GM18873 (cell line): ENCODE results near the gene FOLR2.

ENCODE experiments used
- ATAC-seq: cut with Tn5 transposase; IDR thresholded peaks from one replicate; pipeline ENCODE4 v1.9.1; 2021; ENCODE audit warnings: mild to moderate bottlenecking, moderate library complexity, moderate number of reproducible peaks; ENCODE audit not compliant: unreplicated experiment, low FRiP score

Gene FOLR2

DNA sequence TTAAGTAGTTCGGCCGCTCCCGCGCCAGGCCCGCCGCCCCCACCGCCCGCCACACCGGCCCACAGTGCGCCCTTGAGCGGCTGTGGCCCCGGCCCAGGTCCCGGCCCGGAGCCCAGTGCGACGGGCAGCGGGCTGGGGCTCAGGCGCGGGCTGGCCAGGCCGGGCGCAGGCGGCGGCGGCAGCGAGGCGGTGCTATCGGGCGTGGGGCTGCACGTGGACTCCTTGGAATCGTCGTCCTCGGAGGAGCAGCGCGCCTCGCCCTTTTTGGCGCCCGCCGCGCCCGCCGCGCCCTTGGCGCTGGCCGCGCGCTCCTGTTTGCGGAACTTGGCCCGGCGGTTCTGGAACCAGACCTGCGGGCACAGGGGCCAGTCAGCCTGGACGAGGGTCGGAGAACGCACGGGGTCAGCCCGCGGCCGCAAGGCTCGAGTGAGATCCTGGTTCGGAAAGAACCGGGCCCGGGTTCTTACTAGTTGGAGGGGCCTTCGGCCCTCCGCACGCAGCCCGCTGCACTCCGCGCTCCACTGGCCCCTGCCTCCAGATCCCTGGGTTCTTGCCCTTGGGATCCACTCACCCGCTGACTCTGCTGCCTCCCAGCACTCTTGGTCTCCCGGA is 23.4 kb downstream of the FOLR2 start:
- ATAC-seq: no peak

DNA sequence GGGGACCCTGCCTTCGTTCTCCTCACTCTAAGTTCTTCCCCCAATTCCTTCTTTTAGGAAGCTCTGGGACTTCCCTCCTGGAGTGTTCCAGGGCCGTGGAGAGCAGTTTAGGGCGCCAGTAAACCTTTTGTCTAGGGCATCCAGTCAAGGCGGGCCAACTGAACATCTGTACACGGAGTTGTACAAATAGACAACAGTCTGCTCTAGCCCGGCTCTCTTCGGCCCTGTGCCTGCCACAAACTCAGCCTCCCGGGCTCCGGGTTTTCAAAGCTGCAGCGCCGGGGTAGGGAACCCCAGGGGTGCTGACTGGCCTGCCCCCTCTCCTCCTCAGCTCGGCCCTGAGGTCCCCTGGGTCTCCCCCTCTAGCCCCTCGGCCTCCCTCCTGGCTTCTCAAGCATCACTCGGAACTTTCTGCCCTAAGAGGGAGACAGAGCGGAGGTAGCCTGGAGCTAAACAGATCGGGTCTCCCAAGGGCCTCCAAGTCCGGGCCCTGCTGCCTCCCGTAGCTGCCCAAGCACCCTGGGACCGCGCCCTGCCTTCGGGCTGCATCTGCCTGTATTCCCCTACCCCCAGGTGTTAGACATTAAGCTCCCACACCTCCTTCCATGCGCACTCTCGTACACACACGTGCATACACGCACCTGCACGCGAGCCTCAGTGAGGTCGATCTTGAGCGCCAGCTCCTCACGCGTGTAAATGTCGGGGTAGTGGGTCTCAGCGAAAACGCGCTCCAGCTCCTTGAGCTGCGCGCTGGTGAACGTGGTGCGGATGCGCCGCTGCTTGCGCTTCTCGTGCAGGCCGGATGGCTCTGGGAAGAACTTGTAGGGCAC is 24.1 kb downstream of the FOLR2 start:
- no peak for ATAC-seq

DNA sequence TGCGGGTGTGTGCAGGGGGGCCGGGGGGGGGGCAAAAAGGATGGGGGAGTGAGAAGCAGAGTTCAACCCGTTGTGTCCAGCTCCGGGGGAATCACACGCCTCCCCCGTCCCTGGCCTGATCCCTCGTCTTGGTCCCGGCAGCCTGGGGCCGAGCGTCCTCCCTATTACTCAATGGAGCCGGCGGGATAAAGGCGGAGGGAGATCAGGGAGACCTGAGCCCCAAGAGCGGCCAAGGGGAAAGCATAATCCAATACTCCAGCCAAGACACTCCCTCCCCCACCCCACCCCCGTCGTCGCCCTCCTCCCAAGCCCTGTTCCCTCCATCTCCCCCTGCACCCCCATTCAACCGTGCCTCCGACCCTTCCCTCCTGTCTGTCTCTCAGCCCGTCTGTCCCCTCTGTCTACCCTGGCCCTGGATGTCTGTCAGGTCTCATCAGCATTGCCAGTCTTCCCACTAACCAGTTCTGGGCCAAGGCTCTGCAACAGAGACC is 24.7 kb downstream of the FOLR2 start:
- no peak for ATAC-seq

- ATAC-seq: no peak
Measured at GRCh38 chr11:72242141-72242540, 25.5 kb downstream of the FOLR2 start.

GRCh38 chr11:72243173-72244059 is 26.8 kb downstream of the FOLR2 start:
- no peak for ATAC-seq

- ATAC-seq: no peak
Measured at GRCh38 chr11:72244060-72244360, 27.4 kb downstream of the FOLR2 start, which contains the start of gene PHOX2A. Gene PHOX2A (minus strand): TSS chr11:72244176. CDS start chr11:72244004, 172 bp downstream.

DNA sequence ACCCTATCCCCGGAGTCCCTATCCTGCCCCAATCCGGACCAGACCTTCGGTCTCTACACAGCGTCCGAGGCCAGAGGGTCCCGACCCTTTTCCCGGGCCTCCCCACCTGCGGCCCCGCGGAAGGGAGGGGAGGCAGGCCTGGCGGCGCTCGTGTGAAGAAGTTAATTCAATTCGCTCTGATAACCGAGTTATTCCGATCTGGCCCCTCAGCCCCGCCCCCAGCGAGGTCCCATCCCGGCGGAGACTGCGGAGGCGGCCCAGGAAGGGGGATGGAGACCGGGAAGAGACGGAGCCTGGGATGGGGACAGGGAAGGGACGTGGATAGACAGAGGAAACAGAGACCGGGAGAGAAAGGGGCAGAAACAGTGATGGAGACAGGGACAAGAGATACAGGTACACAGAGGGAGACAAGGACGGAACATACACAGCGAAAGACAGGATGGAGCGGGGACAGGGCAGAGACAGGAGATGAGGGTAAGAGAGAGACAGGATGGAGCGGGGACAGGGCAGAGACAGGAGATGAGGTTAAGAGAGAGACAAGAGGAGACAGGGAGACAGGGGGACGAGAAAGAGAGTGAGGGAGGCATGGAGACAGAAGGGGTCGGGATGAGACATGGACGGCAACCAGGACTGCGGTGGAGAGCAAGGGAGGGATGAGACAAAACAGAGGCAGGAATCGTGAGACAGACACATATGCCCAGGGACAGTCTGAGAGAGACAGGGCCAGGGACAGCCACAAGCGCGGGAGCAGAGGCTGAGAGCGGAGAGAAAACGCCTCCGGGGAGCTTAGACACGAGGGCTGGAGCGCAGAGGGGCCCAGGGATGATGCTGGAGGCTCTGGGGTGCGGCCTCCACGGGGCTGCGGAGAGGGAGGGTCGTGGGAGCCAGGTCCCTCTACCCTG is 28.0 kb downstream of the FOLR2 start:
- ATAC-seq: no peak

DNA sequence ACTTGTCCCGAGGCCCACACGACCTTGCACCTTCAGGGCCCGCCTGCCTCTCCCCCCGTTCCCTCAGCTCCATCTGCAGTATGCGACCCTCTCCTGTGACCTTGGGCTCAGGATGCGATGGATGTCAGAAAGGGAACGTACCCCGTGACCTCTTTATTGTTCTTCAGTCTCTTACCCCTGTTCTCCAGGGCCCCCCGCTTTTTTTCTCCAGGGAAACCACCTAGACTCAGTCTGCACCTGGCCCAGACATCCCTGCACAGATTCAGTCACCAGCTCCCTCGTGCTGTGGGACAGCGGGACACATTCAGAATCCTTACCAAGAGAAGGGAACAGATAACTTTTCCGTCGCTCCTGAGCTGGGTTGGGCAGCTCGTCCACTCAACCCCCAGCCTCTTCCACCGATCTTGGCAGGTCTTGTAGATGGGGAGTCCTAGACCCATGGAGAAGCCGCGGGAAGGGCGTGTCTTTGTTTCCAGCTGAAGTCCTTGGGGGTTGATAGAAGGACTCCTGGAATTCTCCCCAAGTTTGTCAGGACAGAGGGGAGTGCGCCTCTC is 28.7 kb downstream of the FOLR2 start:
- ATAC-seq: no peak

DNA sequence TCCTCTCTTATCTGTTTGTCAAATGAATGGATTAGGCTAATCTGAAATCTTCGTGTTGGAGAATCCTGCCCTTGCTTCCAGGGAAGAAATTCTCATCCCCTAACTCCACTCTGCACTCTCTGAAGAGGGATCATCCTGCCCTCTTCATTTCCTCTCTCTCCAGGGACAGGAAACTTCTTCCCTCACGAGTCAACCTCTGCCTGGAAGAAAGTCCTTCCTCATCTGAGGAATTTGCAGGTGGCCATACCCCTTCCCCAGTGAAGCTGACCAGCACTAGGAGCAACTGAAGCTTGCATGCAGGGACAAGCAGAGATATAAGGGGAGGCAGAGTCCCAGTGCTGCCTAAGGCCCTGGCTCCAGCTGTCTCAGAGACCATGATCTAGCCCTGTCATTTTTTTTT is 31.0 kb downstream of the FOLR2 start:
- ATAC-seq: no peak

GRCh38 chr11:72249961-72250360 is 33.4 kb downstream of the FOLR2 start:
- no peak for ATAC-seq

DNA sequence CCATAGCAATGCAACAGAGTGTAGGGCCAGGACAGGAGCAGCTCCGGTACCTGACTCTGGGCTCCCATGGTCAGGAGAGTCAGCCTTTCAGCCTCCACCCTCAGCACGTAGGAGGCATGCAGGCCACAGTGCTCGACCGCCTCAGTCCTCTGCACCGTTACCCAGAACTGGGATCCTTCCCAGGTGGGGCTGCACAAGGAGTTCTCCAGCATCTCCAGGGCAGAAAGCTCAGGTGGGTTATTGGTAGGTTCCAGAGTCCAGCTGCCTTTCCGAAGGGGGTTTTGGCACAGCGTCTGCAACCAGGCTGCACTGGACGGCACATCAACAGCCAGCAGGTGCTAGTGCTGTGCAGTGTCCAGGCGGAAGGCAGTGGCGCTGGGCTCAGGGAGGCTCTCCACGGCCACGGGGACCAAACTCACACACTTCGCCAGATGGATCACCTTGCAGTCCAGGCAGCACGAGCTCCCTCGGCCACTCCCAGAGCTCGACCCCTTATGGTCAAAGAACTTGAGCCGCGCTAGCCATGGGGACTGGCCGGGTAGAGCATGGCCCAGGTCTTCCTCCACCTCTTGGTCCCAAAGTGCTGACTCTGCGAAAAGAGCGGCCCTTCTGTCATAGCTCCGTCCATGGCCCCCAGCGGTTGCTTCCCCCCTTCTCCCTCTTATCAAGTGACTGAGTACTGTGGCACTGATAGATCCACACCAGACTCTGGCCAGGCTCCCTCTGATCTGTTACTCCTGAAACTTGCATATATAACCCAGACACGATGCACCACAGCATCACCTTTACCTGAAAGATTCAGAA is 34.3 kb downstream of the FOLR2 start:
- no peak for ATAC-seq

GRCh38 chr11:72251614-72252013 is 35.0 kb downstream of the FOLR2 start:
- no peak for ATAC-seq

GRCh38 chr11:72253392-72253791 is 36.8 kb downstream of the FOLR2 start:
- no peak for ATAC-seq

DNA sequence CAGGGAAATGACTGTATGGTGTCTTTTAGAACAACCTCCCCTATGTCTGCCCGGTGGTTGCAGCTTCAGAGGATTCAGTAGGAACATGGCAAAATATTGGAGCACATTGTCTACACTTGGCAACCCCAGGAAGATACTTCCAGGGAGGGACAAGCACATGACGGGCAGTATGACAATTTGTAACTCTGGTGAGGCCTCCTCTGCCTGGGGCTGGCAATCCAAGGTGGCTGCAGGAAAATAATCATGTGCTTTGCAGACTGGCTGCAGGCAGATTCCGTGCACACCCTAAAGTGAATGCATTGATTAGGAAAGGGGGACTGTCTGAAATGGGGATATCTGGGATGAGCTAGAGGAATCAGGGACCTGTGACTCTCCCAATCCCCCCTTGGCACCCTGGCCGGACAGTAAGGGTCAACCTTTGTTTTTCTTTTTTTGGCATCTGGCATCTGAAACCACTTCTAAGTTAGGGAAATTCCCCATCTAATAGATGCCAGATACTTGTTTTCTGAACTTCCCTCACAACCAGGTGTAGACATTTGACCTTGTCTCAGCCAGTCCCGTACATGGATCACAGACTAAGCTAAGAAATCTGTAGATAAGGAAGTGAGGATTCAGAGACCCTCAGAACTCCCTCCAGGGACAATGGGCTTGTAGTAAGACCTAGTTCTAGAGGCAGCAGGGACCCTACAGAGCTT is 37.9 kb downstream of the FOLR2 start:
- no peak for ATAC-seq

DNA sequence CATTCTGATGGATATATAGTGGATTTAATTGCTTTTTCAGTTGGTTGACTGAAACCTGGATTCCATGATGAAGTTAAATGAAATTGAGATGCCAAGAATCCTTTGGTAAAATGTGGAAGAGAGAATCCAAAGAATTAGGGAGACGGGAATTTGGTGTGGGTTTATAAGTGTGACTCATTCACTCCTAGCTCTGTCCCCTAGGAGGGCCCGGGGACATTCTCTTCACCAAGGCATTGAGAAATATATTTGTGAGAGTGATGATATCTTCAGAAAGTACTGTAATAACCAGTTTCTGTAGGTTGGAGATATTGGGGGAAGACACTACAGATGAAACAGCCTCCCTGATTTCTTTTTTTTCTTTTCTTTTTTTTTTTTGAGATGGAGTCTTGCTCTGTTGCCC is 41.0 kb downstream of the FOLR2 start:
- no peak for ATAC-seq

GRCh38 chr11:72259490-72259889 is 42.9 kb downstream of the FOLR2 start:
- no peak for ATAC-seq

DNA sequence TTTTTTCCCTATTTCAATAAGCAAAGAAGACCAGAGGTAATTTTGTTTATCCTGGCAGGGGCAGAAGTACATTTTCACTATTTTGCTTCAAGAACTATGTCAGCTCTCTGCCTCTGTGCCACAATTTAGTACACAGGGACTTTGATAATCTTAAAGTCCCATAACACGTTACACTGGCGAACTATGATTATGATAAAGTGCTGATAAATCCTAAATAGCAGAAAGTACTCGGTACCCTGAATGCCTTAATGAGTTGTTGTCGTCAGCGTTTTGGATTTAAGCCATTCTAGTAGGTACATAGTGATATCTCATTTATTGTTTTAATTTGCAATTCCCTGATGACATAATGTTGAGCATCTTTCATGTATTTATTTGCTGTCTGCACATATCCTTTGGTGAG is 44.0 kb downstream of the FOLR2 start:
- ATAC-seq: no peak

- no peak for ATAC-seq
Measured at GRCh38 chr11:72263361-72263760, 46.8 kb downstream of the FOLR2 start.
